BJ (cell line): Measurements from ENCODE around the gene TNFSF11. TPM values are rescaled to one million over a fixed set of nuclear protein-coding genes. Genes with fewer than 3 reads are reported as not detected.

Source experiments
- CTCF ChIA-PET: fragments of 350-600 bp; formaldehyde crosslinking; extraction: SDS; loops from one replicate; lab custom pipeline; 2021; ENCODE audit warnings: antibody characterized with exemption, inconsistent platforms; lab: Yijun Ruan, JAX
- POLR2A ChIA-PET: fragments of 300-600 bp; sonication (Branson Sonifier 250); formaldehyde crosslinking; extraction: SDS; loops from one replicate; lab custom pipeline; 2021; ENCODE audit warnings: antibody characterized with exemption; lab: Charles Lee
- DNase-seq: peaks from one replicate; pipeline ENCODE4 v3.0.0-alpha.2; 2011; ENCODE audit warnings: low read depth
- H3K27me3 ChIP-seq: 2 replicates; pipeline ENCODE4 v1.6.0; 2011; ENCODE audit warnings: low read length; ENCODE audit not compliant: control insufficient read depth, insufficient read depth
- H3K36me3 ChIP-seq: 2 replicates; pipeline ENCODE4 v1.5.1; 2011; ENCODE audit warnings: low read length; ENCODE audit not compliant: control insufficient read depth, insufficient read depth
- H3K4me3 ChIP-seq: 2 replicates; pipeline ENCODE4 v1.5.1; 2011; ENCODE audit warnings: low read depth, mild to moderate bottlenecking, control low read depth, low read length
- CTCF ChIP-seq: IDR thresholded peaks from 2 replicates; pipeline ENCODE4 v1.5.1; 2011; ENCODE audit warnings: low read depth, mild to moderate bottlenecking, control low read depth, inconsistent platforms, low read length, moderate library complexity; ENCODE audit not compliant: insufficient read depth
- polyA plus RNA-seq: library from polyadenylated mRNA; depleted of rRNA; stranded (reverse); fragments of >200 nt; gene quantifications from 2 replicates; pipeline ENCODE4 v1.2.3, GENCODE V29; 2011

The TNFSF11 gene
- polyA plus RNA-seq, 1 experiment, result not detected

GRCh38 chr13:42592915-42593900 is 19.3 kb downstream of the TNFSF11 start:
- TF ChIP-seq CTCF, result no peak
- Histone ChIP-seq H3K36me3 (no peaks in the 10 kb centered on the region), H3K4me3 (no peak overlapping the region), H3K27me3 (peaks cover 6% of the 10 kb centered on the region)
- CTCF ChIA-PET, result interaction anchor here (0.7 to 1.9 kb wide), 6 partner anchors 22 to 1290 kb away, joined by 3 to 5 read pairs (median 3); no protein-coding TSS in a partner anchor
- POLR2A ChIA-PET, result no interaction called here
- no peak for DNase-seq

- ChIA-PET CTCF (interaction anchor here (0.5 to 2.4 kb wide), 15 partner anchors 8 to 1283 kb away, joined by 3 to 7 read pairs (median 3); no protein-coding TSS in a partner anchor), POLR2A (no interaction called here)
- no peak overlapping the region for H3K4me3 ChIP-seq
- peaks cover 6% of the 10 kb centered on the region for H3K27me3 ChIP-seq
- H3K36me3 ChIP-seq, result no peaks in the 10 kb centered on the region
- DNase-seq, result peak; percentile 13
- peak; percentile 74 for TF ChIP-seq CTCF
Measured at GRCh38 chr13:42594481-42595252, 20.7 kb downstream of the TNFSF11 start.

- CTCF ChIA-PET, result interaction anchor here (0.6 to 2.4 kb wide), 13 partner anchors 8 to 1283 kb away, joined by 3 to 7 read pairs (median 3); no protein-coding TSS in a partner anchor
- DNase-seq, result no peak
- peaks cover 6% of the 10 kb centered on the region for H3K27me3 ChIP-seq
- no peaks in the 10 kb centered on the region for H3K36me3 ChIP-seq
- no peak overlapping the region for H3K4me3 ChIP-seq
- TF ChIP-seq CTCF, result no peak
- POLR2A ChIA-PET, result no interaction called here
Measured at GRCh38 chr13:42595253-42595571, 21.3 kb downstream of the TNFSF11 start.

- Histone ChIP-seq H3K36me3 (no peaks in the 10 kb centered on the region), H3K4me3 (no peak overlapping the region), H3K27me3 (peaks cover 1% of the 10 kb centered on the region; the same call in 1 of the 2 replicates)
- TF ChIP-seq CTCF, result no peak
- DNase-seq, result no peak
- ChIA-PET POLR2A (no interaction called here), CTCF (interaction anchor here (1.3 kb wide), 1 partner anchor 1278 kb away, joined by 3 read pairs; no protein-coding TSS in a partner anchor)
Measured at GRCh38 chr13:42597505-42597904, 23.6 kb downstream of the TNFSF11 start.

GRCh38 chr13:42600943-42601342 is 27.0 kb downstream of the TNFSF11 start:
- CTCF ChIA-PET, result no interaction called here
- POLR2A ChIA-PET, result no interaction called here
- Histone ChIP-seq H3K36me3 (no peaks in the 10 kb centered on the region), H3K27me3 (peaks cover 4% of the 10 kb centered on the region; the same call in 1 of the 2 replicates), H3K4me3 (no peak overlapping the region)
- no peak for TF ChIP-seq CTCF
- no peak for DNase-seq
